ENCODE data around the gene GCAT.

DNA sequence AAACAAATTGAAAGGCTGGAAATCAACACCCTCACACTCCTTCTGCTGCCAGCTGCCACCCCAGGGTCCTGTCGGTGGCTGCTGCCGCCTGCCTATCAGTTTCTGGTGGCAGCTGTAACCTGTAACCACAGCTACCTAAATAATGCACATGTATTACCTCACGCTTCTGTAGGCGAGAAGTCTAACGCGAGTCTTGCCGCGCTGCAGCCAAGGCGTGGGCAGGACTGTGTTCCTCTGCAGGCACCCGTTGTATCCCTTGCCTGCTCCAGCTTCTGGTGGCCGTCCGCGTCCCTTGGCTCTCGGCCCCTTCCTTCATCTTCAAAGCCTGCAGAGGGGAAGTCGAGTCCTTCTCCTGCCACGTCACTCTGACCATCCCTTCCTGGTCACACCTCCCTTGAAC, 44.1 kb upstream of the GCAT start:
- TF ChIP-seq TCF7L2 (IDR thresholded peaks at IDR 0.05; ENCODE audit: low read depth, low read length) (no peak), ZNF589 (CRISPR knock-in tag; conservative IDR thresholded peaks at IDR 0.05) (no peak), RBM39 (IDR thresholded peaks at IDR 0.05; ENCODE audit: low read depth, low read length, poor library complexity, severe bottlenecking) (no peak), SMARCE1 (IDR thresholded peaks at IDR 0.05; ENCODE audit: borderline replicate concordance) (no peak), ZNF569 (CRISPR knock-in tag; IDR thresholded peaks at IDR 0.05; ENCODE audit: borderline replicate concordance) (no peak), BCLAF1 (IDR thresholded peaks at IDR 0.05) (no peak), MAFG (CRISPR knock-in tag; IDR thresholded peaks at IDR 0.05) (no peak), ZNF639 (CRISPR knock-in tag; conservative IDR thresholded peaks at IDR 0.05) (no peak), PHF8 (CRISPR knock-in tag; IDR thresholded peaks at IDR 0.05) (no peak), ARNT (IDR thresholded peaks at IDR 0.05) (no peak), ASH2L (IDR thresholded peaks at IDR 0.05; ENCODE audit: insufficient read length, low read depth, low read length) (no peak), SNAPC2 (CRISPR knock-in tag; IDR thresholded peaks at IDR 0.05) (no peak)
- TF ChIP-seq, protein P1, sequence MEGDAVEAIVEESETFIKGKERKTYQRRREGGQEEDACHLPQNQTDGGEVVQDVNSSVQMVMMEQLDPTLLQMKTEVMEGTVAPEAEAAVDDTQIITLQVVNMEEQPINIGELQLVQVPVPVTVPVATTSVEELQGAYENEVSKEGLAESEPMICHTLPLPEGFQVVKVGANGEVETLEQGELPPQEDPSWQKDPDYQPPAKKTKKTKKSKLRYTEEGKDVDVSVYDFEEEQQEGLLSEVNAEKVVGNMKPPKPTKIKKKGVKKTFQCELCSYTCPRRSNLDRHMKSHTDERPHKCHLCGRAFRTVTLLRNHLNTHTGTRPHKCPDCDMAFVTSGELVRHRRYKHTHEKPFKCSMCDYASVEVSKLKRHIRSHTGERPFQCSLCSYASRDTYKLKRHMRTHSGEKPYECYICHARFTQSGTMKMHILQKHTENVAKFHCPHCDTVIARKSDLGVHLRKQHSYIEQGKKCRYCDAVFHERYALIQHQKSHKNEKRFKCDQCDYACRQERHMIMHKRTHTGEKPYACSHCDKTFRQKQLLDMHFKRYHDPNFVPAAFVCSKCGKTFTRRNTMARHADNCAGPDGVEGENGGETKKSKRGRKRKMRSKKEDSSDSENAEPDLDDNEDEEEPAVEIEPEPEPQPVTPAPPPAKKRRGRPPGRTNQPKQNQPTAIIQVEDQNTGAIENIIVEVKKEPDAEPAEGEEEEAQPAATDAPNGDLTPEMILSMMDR (CRISPR knock-in tag; IDR thresholded peaks at IDR 0.05), result no peak
